HT1080 (cell line): ENCODE data around the gene SNAP29. TPM values are rescaled to one million over a fixed set of nuclear protein-coding genes. Genes with fewer than 3 reads are reported as not detected.
"Not testable (repeated sequence)": the region's sequence is repeated elsewhere in the genome, so short reads cannot be mapped to it uniquely, and the experiment has no call there.

Experiments
- DNase-seq: peaks from one replicate; pipeline ENCODE4 v3.0.0-alpha.2; 2015; ENCODE audit warnings: low read depth
- total RNA-seq: library from RNA; depleted of rRNA; stranded (reverse); fragments of >200 nt; shearing (Covaris generic); gene quantifications from 2 replicates; pipeline ENCODE4 v1.2.3, GENCODE V29; 2014

SNAP29 gene
- total RNA-seq, 1 experiment from 2014 or later, result 12.0 TPM

- DNase-seq, result no peak
Observed at GRCh38 chr22:20834206-20834605, 24.6 kb upstream of the SNAP29 start.

- DNase-seq, result no peak
Observed at GRCh38 chr22:20834725-20835124, 24.1 kb upstream of the SNAP29 start.

DNA sequence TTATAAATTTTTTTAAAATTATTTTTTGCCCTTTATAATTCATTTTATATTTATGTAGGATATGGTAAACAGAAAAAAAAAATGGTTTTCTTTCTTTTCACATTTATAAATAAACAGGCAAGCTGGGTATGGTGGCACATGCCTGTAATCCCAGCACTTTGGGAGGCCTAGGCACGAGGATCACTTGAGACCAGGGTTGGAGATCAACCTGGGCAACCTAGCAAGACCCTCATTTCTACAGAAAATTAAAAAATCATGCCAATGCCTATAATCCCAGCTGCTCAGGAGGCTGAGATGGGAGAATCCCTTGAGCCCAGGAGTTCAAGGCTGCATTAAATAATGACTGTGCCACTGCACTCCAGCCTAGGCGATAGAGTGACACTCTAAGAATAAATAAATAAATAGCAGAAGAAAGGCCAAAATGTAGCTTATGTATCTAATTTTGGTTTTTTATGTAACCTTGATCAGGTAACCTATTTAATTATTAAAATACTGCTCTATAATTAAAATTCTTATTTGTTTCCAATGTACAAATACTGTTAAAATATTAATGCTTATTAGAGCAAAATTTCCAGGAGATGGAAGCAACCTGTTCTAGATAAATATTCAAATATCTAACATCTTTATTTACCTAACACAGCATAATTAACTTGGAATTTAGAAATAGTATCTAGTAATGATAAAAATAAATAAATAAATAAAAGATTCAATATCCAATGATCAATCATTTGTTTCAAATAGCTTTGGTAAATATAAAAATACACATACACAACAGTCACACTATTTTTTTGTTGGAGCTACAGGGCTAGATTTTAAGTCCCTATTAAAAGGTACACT is 21.6 kb upstream of the SNAP29 start:
- no peak for DNase-seq

GRCh38 chr22:20839354-20839753 is 19.5 kb upstream of the SNAP29 start:
- not testable (repeated sequence) for DNase-seq

GRCh38 chr22:20839837-20840645 is 18.8 kb upstream of the SNAP29 start:
- DNase-seq, result no peak

DNA sequence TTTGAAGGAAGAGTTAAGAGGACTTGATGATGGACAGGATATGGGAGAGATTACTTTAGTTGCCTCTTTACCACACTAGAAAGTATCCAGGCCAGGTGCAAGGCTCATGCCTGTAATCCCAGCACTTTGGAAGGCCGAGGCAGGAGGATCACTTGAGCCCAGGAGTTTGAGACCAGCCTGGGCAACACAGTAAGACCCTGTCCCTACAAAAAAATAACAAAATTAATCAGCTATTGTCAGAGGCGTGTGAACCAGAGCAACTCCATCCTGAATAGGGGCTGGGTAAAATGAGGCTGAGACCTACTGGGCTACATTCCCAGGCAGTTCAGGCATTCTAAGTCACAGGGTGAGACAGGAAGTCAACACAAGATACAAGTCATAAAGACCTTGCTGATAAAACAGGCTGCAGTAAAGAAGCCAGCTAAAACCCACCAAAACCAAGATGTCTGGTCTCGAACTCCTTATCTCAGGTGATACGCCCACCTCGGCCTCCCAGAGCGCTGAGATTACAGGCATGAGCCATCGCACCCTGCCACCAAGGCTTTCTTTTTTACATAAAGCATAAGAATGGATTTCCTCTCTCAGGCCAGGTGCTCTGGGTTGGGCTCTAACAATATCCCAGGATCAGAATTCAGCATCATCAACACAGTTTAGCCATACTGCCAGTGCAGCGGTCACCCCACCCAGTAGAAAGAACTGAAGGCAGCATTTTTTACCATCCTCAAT is 18.0 kb upstream of the SNAP29 start:
- no peak for DNase-seq

DNA sequence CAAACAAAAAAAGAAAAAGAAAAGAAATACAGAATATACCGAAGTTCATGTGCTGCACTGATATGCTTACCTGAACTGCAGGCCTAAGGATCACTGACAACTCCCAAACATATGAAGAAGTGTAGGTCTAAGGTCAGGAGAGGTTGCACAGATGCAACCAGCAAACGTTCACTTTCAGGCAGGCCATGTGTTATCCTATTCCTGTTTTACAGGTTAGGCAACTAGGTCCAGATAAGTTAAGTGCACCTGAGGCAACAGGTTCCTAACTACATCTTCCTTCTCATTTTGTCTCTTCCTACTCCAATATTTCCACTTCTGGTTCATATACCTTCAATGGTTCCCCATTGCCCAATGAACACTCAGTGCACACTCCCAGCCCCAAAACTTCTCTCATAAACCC is 15.3 kb upstream of the SNAP29 start:
- no peak for DNase-seq

DNA sequence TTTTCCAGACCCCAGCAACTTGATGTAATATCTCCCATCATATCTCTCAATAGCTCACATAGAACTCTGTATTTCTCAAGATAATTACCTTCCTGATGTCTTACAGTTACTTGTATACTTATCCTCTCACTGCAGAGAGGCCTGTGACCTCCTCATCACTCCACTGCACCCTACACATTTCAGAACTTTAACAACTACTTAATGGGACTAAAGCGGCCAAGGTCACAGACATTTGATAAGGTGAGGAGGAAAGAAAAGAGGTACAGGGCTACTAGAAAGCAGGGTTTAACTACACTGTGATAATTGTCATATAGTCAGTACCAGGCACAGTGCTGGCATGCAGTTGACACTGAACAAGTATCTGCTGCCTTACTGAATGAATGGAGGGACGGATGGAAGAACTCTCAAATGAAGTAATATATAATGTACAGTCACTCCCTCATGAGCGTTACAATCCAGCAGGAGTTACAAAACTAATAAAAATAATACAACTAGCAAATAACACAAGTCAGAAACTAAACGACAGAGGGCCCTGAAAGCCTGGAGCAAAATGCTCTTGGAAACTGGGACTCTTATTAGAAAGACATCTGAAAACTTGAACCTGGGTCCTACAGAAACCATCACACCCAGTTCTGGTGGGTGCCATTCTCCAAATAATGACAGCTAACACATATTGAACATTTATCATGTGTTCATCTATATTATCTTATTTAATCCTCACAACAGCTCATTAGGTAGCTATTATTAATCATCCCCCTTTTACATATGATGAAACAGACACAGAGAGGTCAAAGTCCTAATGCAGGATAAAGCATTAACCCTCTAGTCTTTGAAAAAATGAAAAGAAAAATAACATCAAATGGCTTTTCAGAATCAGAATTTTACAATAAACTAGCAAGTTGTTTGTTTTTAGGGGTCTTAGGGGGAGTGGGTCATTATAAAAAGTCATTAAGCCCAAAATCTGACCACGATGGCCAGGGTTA is 14.5 kb upstream of the SNAP29 start:
- DNase-seq, result no peak

DNA sequence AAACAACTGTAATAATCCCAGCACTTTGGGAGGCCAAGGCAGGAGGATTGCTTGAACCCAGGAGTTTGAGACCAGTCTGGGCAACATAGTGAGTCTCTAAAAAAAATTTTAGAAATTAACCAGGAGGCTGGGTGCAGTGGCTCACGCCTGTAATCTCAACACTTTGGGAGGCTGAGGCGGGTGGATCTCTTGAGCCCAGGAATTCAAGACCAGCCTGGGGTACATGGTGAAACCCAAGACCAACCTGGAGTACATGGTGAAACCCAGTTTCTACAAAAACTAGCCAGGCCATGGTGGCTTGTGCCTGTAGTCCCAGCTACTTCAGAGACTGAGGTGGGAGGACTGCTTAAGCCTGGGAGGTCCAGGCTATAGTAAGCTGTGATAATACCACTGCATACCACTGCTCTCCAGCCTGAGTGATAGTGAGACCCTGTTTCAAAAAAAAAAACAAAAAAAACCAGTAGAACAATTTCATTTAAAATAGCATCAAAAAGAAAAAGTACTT is 11.4 kb upstream of the SNAP29 start:
- no peak for DNase-seq

GRCh38 chr22:20852076-20852475 is 6.7 kb upstream of the SNAP29 start:
- no peak for DNase-seq

DNA sequence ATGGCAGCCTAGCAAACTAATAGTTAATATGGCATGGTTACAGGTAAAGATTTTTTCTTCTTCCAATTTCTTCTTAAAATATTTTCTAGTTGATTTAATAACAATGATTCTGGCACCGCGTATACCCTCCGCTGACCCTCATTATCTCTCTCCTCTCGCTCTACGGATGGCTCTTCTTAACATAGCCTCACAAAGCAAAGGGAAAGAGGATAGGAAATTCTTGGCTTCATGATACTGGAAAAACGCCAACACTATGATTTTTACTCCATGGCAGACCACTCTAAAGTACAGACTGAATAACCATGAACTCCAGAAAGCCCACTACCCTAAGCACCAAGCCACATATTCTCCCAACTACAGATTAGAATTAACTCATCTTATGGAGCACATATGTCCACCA is 6.3 kb upstream of the SNAP29 start:
- no peak for DNase-seq

DNA sequence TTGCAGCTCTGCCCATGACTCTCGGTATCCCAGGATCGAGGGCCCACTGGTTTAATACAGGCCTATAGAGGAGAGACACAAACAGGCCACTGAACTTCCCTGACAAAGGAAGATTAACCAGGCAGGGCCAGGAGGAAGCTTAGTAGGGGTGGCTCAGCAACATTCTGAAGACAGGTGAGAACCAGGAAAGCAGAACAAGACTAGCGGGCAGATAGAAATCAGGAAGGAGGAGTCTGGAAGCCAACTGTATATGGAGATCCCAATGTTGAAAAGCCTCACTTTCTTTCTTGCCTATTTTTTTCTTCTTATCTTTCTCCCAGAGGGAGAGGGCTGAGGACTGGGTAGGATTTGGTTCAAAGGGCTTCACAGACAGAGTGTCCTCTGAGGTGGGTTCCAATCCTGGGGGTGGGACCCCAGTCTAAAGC is 5.6 kb upstream of the SNAP29 start:
- DNase-seq, result no peak

- DNase-seq, result no peak
Observed at GRCh38 chr22:20857247-20857643, 1.6 kb upstream of the SNAP29 start.

GRCh38 chr22:20857838-20858614 is 781 bp upstream of the SNAP29 start:
- DNase-seq, result peak; percentile 80

- DNase-seq, result no peak
Observed at GRCh38 chr22:20859615-20860014, 808 bp downstream of the SNAP29 start.

DNA sequence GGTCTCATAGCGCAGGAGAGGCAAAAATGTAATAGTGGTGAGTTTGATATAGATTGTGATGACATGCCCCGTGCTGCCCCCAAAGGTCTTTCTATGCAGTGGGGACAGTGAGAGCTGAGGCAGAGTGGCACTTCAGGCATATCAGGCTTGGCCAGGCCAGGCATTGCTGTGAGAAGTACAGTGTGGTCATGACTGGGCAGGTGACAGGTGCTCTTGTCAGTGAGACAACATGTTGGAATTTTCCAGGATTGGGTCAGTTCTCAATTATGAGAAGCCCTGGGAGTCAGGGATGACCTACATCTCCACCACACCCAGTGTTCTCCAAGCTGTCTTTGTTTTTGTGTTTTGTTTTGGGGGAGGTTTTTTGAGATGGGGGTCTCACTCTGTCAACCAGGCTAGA is 3.7 kb downstream of the SNAP29 start:
- no peak for DNase-seq

- no peak for DNase-seq
Observed at GRCh38 chr22:20863366-20863765, 4.6 kb downstream of the SNAP29 start.

DNA sequence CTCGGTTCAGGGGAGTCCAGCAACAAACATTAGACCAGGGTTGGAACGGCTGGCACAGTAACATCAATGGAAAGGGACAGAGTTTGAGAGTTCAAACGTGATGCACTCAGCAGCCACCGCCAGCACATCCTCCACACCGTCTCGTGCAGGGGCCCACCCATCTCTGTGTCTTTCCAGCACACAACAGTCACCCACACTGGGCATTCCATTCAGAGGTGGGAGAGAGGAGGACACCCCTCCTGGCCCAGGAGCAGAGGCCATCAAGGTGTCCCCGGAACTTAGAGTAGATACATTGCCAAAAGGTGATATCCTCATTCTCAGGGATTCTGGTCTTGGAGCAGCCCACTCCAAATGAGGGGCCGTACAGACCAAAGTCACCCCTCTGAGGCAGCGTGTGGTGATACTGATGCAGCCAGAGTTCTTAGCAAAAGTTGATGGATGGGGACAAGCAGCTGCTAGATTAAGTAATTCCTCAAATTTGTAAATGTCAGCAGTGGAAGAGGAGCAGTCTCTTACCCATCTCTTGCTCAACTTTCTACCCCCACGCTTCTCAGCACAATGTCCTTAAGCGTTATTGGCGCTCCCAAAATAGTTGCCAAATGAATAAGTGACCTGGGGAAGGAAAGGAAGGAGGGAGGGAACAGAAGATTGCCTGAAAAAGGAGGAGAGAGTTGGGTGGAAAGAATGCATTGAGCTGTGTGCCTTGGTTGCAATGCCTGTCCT is 5.5 kb downstream of the SNAP29 start:
- no peak for DNase-seq

DNA sequence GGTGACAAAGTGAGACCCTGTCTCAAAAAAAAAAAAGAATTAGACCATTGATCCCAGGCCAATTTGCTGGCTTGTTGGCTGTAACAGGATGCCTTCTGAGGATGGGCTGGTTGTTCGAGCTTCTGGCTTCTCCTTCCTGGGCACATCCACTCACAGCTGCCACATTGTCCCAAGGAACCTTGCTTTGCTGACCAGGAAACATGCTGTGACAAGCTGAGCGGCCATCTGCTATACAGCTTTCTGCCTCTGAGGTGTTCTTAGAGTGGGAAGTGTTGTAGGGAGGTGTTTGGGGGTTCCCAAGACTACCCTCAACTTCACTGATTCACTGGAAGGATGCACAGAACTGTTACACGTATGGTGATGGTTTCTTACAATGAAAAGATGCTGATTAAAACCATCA is 6.5 kb downstream of the SNAP29 start:
- DNase-seq, result no peak
